Measurements from ENCODE around the gene TNXB. TPM values are rescaled to one million over a fixed set of nuclear protein-coding genes. Genes with fewer than 3 reads are reported as not detected.
"Not testable (repeated sequence)": the region's sequence is repeated elsewhere in the genome, so short reads cannot be mapped to it uniquely, and the experiment has no call there.

Gene TNXB
- total and polyA plus RNA-seq, 7 experiments from 2014 or later = 0.43 to 17.2 (median 12.5) TPM; not detected in 1

DNA sequence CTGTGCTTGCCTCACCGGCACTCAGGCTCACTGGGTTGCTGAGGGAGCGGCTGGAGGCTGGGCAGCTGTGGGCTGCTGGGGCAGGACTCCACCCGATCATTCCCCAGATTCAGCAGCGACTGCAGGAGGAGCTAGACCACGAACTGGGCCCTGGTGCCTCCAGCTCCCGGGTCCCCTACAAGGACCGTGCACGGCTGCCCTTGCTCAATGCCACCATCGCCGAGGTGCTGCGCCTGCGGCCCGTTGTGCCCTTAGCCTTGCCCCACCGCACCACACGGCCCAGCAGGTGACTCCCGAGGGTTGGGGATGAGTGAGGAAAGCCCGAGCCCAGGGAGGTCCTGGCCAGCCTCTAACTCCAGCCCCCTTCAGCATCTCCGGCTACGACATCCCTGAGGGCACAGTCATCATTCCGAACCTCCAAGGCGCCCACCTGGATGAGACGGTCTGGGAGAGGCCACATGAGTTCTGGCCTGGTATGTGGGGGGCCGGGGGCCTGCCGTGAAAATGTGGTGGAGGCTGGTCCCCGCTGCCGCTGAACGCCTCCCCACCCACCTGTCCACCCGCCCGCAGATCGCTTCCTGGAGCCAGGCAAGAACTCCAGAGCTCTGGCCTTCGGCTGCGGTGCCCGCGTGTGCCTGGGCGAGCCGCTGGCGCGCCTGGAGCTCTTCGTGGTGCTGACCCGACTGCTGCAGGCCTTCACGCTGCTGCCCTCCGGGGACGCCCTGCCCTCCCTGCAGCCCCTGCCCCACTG, 68.7 kb downstream of the TNXB start:
- H3K36me3 Mint-ChIP-seq; H3K27me3 ChIP-seq (ENCODE audit: control insufficient read depth in 2 of 2, insufficient read depth in 2 of 2, low read length in 2 of 2); H3K27ac Mint-ChIP-seq; intact Hi-C loops (cut with micrococcal nuclease); POLR2A ChIA-PET; H3K4me1 ChIP-seq (ENCODE audit: control insufficient read depth in 2 of 2, insufficient read depth in 2 of 2, low read length in 2 of 2); H3K27ac ChIP-seq (ENCODE audit: low read depth, low read length); H3K36me3 ChIP-seq (ENCODE audit: control insufficient read depth in 2 of 3, insufficient read depth in 3 of 3, low read length in 3 of 3); CTCF ChIA-PET; H3K9me3 ChIP-seq (ENCODE audit: control insufficient read depth in 2 of 3, low read length in 3 of 3); H3K4me3 ChIP-seq (ENCODE audit: low read length); H3K9me3 Mint-ChIP-seq; DNase-seq; H3K27me3 Mint-ChIP-seq; ATAC-seq; H3K4me3 Mint-ChIP-seq: not testable (repeated sequence)
- H3K4me1 Mint-ChIP-seq = peaks cover 4 to 11% (median 9%) of the 10 kb centered on the region in 7 donors

DNA sequence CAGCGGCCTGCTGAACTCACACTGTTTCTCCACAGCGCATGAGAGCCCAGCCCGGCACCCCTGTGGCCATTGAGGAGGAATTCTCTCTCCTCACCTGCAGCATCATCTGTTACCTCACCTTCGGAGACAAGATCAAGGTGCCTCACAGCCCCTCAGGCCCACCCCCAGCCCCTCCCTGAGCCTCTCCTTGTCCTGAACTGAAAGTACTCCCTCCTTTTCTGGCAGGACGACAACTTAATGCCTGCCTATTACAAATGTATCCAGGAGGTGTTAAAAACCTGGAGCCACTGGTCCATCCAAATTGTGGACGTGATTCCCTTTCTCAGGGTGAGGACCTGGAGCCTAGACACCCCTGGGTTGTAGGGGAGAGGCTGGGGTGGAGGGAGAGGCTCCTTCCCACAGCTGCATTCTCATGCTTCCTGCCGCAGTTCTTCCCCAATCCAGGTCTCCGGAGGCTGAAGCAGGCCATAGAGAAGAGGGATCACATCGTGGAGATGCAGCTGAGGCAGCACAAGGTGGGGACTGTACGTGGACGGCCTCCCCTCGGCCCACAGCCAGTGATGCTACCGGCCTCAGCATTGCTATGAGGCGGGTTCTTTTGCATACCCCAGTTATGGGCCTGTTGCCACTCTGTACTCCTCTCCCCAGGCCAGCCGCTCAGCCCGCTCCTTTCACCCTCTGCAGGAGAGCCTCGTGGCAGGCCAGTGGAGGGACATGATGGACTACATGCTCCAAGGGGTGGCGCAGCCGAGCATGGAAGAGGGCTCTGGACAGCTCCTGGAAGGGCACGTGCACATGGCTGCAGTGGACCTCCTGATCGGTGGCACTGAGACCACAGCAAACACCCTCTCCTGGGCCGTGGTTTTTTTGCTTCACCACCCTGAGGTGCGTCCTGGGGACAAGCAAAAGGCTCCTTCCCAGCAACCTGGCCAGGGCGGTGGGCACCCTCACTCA, 69.5 kb downstream of the TNXB start:
- H3K4me1 ChIP-seq (ENCODE audit: control insufficient read depth in 2 of 2, insufficient read depth in 2 of 2, low read length in 2 of 2); CTCF ChIA-PET; H3K27ac ChIP-seq (ENCODE audit: low read depth, low read length); H3K9me3 Mint-ChIP-seq; POLR2A ChIA-PET; intact Hi-C loops (cut with micrococcal nuclease); H3K4me3 ChIP-seq (ENCODE audit: low read length); DNase-seq; H3K27me3 Mint-ChIP-seq; H3K36me3 ChIP-seq (ENCODE audit: control insufficient read depth in 2 of 3, insufficient read depth in 3 of 3, low read length in 3 of 3); ATAC-seq; H3K27me3 ChIP-seq (ENCODE audit: control insufficient read depth in 2 of 2, insufficient read depth in 2 of 2, low read length in 2 of 2); H3K36me3 Mint-ChIP-seq; H3K27ac Mint-ChIP-seq; H3K4me3 Mint-ChIP-seq; H3K9me3 ChIP-seq (ENCODE audit: control insufficient read depth in 2 of 3, low read length in 3 of 3): not testable (repeated sequence)
- peaks cover 4 to 11% (median 9%) of the 10 kb centered on the region in 7 donors for H3K4me1 Mint-ChIP-seq

DNA sequence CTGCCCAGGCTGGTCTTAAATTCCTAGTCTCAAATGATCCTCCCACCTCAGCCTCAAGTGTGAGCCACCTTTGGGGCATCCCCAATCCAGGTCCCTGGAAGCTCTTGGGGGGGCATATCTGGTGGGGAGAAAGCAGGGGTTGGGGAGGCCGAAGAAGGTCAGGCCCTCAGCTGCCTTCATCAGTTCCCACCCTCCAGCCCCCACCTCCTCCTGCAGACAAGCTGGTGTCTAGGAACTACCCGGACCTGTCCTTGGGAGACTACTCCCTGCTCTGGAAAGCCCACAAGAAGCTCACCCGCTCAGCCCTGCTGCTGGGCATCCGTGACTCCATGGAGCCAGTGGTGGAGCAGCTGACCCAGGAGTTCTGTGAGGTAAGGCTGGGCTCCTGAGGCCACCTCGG, 70.3 kb downstream of the TNXB start:
- CTCF ChIA-PET = not testable (repeated sequence)

DNA sequence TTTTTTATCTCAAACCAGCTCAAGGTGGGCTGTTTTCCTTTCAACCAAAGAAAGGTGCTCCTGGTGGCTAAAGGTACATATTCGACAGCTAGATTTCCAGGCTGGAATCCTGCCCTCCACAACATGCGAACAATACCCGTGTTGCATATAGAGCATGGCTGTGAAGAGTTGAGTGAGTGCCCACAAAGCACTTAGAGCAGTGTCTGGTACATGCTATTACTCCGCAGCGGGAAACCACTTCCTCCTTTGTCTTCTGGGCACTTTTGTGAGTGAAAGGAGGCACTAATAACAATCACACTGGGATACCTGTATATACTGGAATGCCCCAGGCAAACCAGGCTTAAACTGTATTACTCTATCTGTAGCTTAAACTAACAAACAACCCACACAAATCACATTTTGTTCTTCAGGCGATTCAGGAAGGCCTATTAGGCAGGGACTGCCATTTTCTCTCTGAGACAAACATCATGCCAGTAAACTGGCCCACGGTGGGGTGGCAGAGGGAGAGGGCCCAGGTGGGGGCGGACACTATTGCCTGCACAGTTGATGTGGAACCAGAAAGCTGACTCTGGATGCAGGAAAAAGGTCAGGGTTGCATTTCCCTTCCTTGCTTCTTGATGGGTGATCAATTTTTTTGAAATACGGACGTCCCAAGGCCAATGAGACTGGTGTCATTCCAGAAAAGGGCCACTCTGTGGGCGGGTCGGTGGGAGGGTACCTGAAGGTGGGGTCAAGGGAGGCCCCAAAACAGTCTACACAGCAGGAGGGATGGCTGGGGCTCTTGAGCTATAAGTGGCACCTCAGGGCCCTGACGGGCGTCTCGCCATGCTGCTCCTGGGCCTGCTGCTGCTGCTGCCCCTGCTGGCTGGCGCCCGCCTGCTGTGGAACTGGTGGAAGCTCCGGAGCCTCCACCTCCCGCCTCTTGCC, 71.3 kb downstream of the TNXB start, which contains the start of gene CYP21A2:
TSS of gene CYP21A2 (plus strand) at position 818 of the 927 bp plus-strand sequence. CDS start at position 826, 8 bp downstream.
- Mint-ChIP-seq H3K4me1 (peaks cover 4 to 11% (median 9%) of the 10 kb centered on the region in 7 donors), H3K27ac (peak within 1 kb of the TSS in 8 of 9 donors; percentile 25 to 83 (median 74)), H3K4me3 (peak within 1 kb of the TSS in 7 of 10 donors; percentile 13 to 60 (median 45))
- H3K9me3 Mint-ChIP-seq; POLR2A ChIA-PET; H3K36me3 ChIP-seq (ENCODE audit: control insufficient read depth in 2 of 3, insufficient read depth in 3 of 3, low read length in 3 of 3); H3K27ac ChIP-seq (ENCODE audit: low read depth, low read length); H3K27me3 ChIP-seq (ENCODE audit: control insufficient read depth in 2 of 2, insufficient read depth in 2 of 2, low read length in 2 of 2); H3K27me3 Mint-ChIP-seq; H3K4me3 ChIP-seq (ENCODE audit: low read length); CTCF ChIA-PET; H3K4me1 ChIP-seq (ENCODE audit: control insufficient read depth in 2 of 2, insufficient read depth in 2 of 2, low read length in 2 of 2); H3K9me3 ChIP-seq (ENCODE audit: control insufficient read depth in 2 of 3, low read length in 3 of 3); H3K36me3 Mint-ChIP-seq; intact Hi-C loops (cut with micrococcal nuclease): not testable (repeated sequence)
- DNase-seq (peak in 2 of 9 donors; percentile 2 to 5), ATAC-seq (peak; percentile 78)

More for the DNA sequence above, 70.3 kb downstream of the TNXB start:
- H3K4me1 Mint-ChIP-seq = peaks cover 4 to 11% (median 9%) of the 10 kb centered on the region in 7 donors
- H3K36me3 ChIP-seq (ENCODE audit: control insufficient read depth in 2 of 3, insufficient read depth in 3 of 3, low read length in 3 of 3); H3K27ac Mint-ChIP-seq; H3K4me3 ChIP-seq (ENCODE audit: low read length); DNase-seq; H3K9me3 Mint-ChIP-seq; ATAC-seq; H3K4me1 ChIP-seq (ENCODE audit: control insufficient read depth in 2 of 2, insufficient read depth in 2 of 2, low read length in 2 of 2); H3K4me3 Mint-ChIP-seq; H3K9me3 ChIP-seq (ENCODE audit: control insufficient read depth in 2 of 3, low read length in 3 of 3); H3K27me3 ChIP-seq (ENCODE audit: control insufficient read depth in 2 of 2, insufficient read depth in 2 of 2, low read length in 2 of 2); POLR2A ChIA-PET; H3K36me3 Mint-ChIP-seq; H3K27me3 Mint-ChIP-seq; intact Hi-C loops (cut with micrococcal nuclease); H3K27ac ChIP-seq (ENCODE audit: low read depth, low read length): not testable (repeated sequence)

DNA sequence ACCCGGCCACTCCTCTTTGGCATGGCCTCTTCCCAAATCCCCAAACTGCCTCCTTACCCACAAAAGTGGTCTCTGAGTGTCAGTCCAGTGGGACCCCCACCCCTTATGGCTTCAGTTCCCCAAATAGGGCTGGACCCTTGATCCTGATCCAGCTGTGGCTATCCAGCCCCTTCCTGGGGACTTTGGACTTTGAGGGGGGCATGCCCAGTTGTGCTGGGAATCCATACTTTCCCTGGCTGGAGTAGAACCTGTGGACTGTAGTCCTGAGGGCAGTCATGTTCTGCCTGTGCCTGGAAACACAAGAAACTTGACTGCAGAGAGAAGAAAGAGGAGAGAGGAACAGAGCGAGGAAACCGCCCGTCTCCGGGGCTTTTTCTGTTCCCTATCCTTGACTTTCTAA, 72.0 kb downstream of the TNXB start:
- intact Hi-C loops (cut with micrococcal nuclease); H3K27ac ChIP-seq (ENCODE audit: low read depth, low read length); DNase-seq; CTCF ChIA-PET; H3K9me3 Mint-ChIP-seq; H3K27me3 ChIP-seq (ENCODE audit: control insufficient read depth in 2 of 2, insufficient read depth in 2 of 2, low read length in 2 of 2); H3K4me1 ChIP-seq (ENCODE audit: control insufficient read depth in 2 of 2, insufficient read depth in 2 of 2, low read length in 2 of 2); POLR2A ChIA-PET; H3K9me3 ChIP-seq (ENCODE audit: control insufficient read depth in 2 of 3, low read length in 3 of 3); H3K27me3 Mint-ChIP-seq; H3K36me3 Mint-ChIP-seq; H3K36me3 ChIP-seq (ENCODE audit: control insufficient read depth in 2 of 3, insufficient read depth in 3 of 3, low read length in 3 of 3); H3K4me3 ChIP-seq (ENCODE audit: low read length); ATAC-seq: not testable (repeated sequence)
- H3K4me1 Mint-ChIP-seq = peaks cover 4 to 11% (median 9%) of the 10 kb centered on the region in 7 donors
- peak overlapping the region in 3 of 10 donors; percentile 33 to 57 (median 49) for H3K4me3 Mint-ChIP-seq
- peak overlapping the region in 4 of 9 donors; percentile 72 to 83 (median 78) for H3K27ac Mint-ChIP-seq

DNA sequence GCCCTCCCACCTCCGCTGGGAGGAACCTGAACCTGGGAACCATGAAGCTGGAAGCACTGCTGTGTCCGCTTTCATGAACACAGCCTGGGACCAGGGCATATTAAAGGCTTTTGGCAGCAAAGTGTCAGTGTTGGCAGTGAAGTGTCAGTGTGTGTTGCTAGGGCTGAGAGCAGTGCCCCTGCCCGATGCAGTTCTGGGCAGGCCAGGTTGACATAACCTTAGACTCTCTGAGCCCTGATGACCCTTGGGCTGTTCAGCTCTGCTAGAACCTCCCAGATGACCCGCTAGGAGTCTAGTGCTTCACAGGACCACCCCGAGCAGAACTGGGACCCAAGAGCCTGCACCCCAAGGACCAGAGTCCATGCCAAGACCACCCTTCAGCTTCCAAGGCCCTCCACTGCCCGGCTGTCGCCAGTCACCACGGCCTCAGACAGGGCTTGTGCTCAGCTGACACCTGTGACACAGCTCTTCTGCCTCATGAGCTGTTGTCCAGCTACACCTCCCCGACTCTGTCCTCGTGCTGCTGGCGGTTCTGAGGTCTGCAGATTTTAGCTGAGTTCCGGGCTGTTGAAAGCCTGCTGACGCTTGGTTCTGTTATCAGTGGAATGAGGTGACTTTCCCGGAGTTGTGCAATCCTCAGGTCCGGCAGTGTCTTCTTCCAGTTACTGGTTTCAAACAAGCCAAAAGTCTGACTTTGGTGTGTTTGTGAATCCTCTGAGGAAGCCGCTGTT, 73.7 kb downstream of the TNXB start:
- H3K27me3 ChIP-seq (ENCODE audit: control insufficient read depth in 2 of 2, insufficient read depth in 2 of 2, low read length in 2 of 2); H3K36me3 Mint-ChIP-seq; H3K27ac Mint-ChIP-seq; H3K36me3 ChIP-seq (ENCODE audit: control insufficient read depth in 2 of 3, insufficient read depth in 3 of 3, low read length in 3 of 3); CTCF ChIA-PET; H3K4me3 ChIP-seq (ENCODE audit: low read length); DNase-seq; H3K9me3 Mint-ChIP-seq; H3K27ac ChIP-seq (ENCODE audit: low read depth, low read length); intact Hi-C loops (cut with micrococcal nuclease); H3K27me3 Mint-ChIP-seq; H3K4me1 ChIP-seq (ENCODE audit: control insufficient read depth in 2 of 2, insufficient read depth in 2 of 2, low read length in 2 of 2); H3K9me3 ChIP-seq (ENCODE audit: control insufficient read depth in 2 of 3, low read length in 3 of 3); H3K4me3 Mint-ChIP-seq; POLR2A ChIA-PET: not testable (repeated sequence)
- H3K4me1 Mint-ChIP-seq = peaks cover 4 to 11% (median 9%) of the 10 kb centered on the region in 7 donors
- peak; percentile 33 for ATAC-seq

Data from naive thymus-derived CD4-positive, alpha-beta T cell (primary cell).